GM18519 (cell line): ENCODE data around the gene FNBP1L.
"Not testable (repeated sequence)": the region's sequence is repeated elsewhere in the genome, so short reads cannot be mapped to it uniquely, and the experiment has no call there.

Experiments used
- ATAC-seq: cut with Tn5 transposase; IDR thresholded peaks from one replicate; pipeline ENCODE4 v1.9.1; 2021; ENCODE audit warnings: mild to moderate bottlenecking, moderate library complexity; ENCODE audit not compliant: unreplicated experiment, low FRiP score

The FNBP1L gene

DNA sequence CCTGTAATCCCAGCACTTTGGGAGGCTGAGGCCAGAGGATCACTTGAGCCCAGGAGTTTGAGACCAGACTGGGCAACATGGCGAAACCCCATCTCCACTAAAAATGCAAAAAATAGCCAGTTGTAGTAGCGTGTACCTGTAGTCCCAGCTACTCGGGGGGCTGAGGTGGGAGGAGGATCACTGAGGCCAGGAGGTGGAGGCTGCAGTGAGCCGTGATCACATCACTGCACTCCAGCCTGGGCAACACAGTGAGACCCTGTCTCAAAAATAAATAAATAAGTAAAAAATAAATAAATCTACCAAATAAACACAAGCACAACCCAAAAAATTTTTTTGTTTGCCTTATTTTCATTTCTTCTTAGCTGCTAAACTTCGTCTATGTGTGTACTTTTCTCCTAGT is 34.0 kb downstream of the FNBP1L start:
- ATAC-seq: not testable (repeated sequence)

DNA sequence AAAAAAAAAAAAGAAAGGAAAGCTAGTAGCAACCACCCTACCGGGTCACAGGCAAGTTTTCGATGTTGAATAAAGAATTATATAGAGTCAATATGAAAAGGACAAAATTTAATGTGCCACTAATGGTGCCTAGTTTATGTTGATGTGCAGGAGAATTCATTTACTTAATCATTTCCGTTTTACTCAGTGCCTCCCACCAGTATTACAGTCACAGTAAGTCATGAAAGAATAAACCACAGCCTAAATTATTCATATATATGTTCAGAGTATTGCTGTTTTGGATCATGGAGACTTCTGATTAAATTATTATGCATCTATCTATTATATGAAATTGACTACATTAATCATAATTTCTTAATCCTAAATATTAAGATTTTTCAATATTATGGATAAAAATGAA is 35.3 kb downstream of the FNBP1L start:
- ATAC-seq: no peak

DNA sequence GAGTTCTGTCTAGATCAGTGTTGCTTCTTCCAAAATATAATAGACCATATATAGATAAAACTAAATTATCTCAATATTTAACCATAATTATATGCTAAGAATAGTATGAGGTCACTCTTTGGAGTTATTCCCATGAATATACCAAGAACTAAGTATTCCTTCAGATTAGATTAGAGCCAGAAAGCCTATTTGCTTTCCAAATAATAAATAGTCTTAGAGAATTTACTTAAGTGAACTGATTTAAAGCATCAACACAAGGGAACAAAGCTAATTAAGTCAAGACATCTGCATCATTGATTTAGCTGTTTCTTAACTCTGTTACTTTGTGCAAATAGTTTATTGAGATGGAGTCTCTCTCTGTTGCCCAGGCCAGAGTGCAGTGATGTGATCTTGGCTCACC is 35.7 kb downstream of the FNBP1L start:
- no peak for ATAC-seq

DNA sequence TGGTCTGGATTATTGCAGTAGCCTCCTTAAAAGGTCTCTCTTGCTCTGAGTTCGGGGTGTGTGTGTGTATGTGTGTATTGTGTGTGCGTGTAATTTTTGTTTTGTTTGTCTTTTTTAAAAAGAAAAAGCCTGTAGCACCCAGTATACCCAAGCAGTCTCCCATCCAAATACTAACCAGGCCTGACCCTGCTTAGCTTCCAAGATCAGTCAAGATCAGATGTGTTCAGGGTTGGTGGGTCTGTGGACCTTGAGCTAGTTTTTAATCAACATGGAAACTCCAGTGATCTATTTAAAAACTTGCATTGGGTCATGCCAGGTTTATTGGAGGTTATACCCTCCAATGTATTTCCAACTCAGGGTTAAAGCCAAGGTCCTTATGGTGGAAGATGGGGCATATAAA is 40.3 kb downstream of the FNBP1L start:
- no peak for ATAC-seq

DNA sequence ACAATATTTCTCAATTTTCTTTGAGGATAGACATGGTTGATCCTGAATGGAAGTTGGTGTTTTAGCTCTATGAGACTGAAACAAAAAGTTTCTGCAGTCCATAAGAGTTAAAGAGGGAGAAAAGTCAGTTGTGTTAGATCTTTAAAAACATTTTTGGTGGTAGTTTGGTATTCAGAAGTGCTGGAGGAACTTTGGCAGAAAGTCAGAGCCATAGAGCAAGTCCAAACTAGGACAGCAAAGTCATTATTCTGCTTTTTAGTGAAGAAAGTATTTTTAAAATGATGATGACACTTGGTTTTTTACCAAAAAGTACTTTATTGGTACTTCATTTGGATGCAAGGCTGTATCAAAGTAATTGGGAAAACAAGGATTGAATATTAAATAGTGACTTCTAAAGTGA is 41.8 kb downstream of the FNBP1L start:
- ATAC-seq: no peak

DNA sequence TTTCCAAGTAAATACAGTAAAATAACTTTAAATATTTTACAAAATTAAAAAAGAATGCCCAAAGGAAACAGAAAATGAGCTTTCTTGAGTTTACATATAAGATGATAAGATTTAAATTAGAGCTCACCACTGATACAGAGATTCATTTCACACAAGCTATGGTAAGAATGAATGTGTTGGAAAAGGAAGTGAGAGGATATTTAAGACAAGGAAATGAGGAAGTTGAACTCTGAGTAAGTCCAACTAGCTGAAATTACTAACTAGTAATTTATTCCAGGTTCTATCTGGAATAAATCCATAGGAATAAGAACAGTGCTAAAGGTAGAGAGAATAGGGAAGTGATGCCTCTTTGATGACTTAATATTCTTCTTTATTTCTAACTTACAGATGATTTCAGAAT is 42.4 kb downstream of the FNBP1L start:
- no peak for ATAC-seq

DNA sequence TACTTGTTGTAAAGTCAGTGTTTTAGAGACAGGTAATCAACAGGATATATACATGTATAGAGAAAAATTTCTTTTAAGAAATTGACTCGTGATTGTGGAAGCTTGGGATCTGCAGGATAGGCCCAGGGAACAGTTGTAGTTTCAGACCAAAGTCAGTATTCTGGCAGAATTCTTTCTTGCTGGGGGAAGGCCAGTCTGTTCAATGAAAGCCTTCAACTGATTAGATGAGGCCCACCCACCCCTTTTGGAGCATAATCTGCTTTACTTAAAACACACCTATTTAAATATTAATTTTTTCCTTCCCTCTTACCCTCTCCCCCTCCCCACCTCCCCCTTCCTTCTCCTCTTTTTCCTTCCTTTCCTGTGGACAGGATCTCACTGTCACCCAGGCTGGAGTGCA is 48.0 kb downstream of the FNBP1L start:
- no peak for ATAC-seq

DNA sequence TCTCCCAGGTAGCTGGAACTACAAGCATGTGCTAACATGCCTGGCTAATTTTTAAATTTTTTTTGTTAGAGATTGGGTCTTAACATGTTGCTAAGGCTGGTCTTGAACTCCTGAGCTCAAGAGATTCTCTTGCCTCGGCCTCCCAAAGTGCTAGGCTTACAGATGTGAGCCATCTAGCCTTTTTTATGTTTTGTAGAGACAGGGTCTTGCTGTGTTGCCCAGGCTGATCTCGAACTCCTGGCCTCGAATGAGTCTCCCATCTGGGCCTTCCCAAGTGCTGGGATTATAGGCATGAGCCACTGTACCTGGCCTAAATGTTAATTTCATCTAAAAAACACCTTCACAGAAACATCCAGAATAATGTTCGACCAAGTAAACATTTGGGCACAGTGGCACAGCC is 48.6 kb downstream of the FNBP1L start:
- no peak for ATAC-seq

DNA sequence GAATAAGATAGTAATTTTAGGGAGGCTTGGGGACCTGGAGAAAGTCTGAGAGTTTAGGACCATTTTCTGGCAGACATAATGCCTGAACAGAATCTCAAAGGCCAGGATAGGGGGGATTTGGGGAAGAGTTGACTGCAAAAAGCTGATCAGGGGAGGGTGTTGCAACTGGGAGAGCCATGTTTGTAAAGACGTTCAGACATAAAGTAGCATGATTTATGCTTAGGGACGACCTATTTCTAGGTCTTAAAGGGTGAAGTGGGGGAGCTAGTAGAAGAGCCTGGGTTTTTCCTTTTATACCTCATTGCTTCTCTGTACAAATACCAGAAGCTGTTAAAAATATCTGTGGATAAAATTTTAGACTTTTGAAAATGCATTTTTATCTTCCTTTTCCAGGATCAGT is 51.2 kb downstream of the FNBP1L start:
- ATAC-seq: no peak

DNA sequence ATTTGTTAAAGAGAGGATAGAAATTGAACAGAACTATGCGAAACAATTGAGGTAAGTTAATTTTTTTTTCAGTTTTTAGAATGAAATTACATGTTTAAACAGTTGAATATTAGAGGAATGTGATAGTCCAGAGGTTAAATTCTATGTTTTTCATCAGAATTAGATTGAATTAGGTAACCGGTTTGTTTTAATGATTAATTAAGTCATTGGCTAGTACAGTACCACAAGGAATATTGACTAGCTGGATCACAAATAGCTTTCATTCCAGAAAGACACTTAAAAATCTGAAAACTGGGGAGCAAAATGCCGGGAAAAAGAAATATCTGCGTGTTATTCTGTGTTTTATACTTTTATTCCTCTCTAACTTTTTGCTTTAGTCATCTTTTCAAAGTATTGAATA is 51.6 kb downstream of the FNBP1L start:
- ATAC-seq: no peak

DNA sequence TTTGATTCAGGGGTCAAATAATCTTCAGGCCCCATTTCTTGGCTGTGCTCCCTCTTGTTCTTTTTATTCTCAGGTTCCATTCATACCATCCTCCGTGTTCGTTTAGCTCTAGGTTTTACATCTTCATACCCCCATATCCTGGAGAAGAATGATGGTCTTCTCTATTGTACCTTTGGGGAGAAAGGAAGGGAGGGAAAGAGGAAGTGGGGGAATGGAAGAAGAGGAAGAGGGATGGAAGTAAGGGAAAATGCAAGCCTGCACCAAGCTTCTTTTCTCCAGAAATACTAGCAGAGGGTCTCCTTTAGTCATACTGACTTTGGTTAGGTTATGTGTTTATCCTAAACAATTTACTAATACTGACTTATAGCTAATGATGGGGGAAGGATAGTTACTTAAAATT is 52.4 kb downstream of the FNBP1L start:
- ATAC-seq: no peak

DNA sequence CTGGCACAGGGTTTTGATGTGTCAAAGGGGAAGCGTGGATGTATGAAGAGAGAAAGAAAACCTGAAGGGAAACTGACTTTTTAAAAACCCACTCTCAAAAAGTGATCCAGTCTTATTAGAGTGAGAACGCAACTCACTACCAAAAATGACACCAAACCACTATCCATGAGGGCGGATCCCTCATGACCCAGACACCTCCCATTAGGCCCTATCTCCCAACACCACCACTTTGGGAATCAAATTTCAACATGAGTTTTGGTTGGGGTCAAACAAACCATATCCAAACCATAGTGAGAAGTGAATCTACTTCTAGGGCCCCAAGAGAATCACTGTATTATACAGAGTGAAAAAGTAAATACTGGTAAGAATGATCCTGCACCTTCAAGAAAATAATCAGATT is 53.5 kb downstream of the FNBP1L start:
- ATAC-seq: no peak

DNA sequence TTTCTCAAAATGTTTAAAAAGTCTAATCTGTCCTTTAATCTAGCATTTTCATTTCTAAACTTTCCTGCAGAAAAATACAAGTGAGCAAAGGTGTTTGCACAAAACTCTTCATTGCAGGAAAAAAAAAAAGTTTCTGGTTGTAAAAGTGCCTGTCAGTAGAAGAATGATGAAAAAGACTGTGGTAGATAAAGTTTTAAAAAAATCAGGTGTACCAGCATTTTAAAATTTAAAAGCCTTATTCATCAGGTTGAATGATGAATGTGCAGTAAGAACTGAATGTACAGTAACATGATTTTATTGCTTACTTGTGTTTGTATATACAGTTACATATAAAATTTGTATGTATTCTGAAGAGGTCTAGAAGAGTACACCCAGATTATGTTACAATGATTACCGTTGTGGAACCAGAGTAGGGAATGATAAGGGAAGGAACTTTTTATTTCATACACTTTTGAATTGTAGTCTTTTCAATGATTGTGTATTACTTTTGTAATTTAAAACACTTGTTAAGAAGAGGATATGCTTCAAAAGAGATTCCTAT is 54.0 kb downstream of the FNBP1L start:
- no peak for ATAC-seq

DNA sequence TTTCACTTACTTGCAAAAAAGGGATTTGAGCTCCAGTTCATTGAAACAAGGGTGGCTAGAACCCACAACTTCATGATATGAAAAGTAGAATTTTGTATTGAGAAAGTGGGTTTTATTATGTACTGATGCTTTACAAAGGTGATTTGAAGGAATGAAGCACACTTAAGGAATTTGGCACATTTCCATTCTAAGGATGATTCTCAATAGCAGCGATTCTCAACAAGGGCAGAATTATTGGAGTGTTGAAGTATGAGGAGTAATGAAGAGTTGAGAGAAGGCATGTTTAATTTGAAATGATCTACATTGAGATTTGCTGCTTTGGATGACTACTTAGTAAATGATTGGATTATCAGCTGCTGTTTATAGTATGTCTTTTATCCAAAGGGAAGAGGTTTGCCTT is 54.7 kb downstream of the FNBP1L start:
- ATAC-seq: no peak

DNA sequence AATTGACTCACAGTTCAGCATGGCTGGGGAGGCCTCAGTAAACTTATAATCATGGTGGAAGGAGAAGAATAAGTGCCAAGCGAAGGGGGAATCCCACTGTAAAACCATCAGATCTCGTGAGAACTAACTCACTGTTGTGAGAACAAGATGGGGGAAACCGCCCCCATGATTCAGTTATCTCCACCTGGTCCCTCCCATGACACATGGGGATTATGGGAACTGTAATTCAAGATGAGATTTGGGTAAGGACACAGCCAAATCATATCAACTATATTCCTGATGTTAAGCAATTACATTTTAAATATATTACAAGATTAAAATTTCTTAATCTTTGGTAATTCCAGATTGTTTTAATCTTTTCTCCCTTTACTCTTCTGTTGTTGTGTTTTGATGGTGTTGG is 55.2 kb downstream of the FNBP1L start:
- ATAC-seq: no peak

DNA sequence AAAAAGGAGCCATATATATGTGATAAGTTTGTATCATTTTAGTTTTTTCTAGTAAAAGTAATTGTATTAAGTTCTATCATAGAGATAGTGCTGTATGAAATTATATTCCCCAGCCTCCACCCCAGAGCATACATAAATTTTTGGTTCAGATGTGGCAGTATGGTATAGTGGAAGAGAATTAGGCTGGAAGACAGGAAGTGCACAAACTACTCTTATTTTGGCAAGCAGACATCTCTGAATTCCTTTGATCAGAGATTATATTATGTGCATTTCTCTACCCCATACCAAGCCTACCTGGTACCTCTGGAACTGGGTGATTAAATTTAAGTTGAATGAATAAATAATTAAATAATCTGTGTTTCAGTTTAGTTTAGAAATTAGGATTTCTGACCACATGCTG is 55.9 kb downstream of the FNBP1L start:
- no peak for ATAC-seq

DNA sequence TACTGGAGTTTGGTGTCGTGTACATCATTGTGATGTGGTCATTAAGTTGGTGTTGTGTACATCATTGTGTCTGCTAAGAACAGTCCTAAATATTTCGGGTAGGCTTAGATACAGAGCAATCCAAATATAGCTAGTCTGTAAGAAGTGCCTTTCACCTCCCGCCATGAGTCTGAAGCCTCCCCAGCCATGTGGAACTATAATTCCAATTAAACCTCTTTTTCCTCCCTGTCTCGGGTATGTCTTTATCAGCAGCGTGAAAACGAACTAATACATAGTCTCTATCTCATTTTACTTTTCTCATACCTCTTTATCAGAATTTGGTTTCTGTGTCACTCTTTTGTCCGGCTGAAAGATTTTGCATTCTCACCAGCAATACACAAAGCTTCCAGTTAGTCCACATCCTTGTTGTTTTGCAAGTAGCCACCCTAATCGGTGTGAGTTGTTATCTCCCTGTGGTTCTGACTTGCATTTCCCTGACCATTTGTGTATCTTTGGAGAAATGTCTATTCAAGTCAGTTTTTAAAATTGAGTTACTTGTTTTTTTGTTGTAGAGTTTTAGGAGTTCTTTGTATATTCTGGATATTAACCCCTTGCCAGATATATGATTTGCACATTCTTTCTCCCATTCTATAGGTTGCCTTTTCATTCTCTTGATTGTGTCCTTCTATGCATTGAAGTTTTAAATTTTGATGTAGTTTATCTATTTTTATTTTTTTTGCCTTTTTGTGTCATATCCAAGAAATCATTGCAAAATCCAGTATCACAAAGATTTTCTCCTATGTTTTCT is 56.5 kb downstream of the FNBP1L start:
- no peak for ATAC-seq

DNA sequence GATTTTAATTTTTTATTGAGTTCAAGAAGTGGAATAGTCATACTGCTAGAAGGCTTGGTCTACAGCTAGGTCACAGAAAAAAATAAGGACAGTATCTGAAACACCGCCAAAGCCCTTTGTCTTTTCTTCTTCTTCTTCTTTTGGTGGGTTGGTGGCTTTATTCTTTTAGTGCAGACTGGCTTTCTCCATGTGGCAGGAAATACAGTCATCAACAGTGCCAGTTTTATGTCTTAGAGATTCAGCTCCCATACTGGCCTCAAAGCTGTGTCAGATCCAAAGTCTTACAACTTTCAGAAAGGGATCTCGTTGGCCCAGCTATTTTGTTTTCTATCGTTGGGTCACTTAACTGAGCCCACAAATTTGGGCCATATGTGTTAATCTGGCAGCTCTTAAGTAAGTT is 58.2 kb downstream of the FNBP1L start:
- ATAC-seq: no peak

DNA sequence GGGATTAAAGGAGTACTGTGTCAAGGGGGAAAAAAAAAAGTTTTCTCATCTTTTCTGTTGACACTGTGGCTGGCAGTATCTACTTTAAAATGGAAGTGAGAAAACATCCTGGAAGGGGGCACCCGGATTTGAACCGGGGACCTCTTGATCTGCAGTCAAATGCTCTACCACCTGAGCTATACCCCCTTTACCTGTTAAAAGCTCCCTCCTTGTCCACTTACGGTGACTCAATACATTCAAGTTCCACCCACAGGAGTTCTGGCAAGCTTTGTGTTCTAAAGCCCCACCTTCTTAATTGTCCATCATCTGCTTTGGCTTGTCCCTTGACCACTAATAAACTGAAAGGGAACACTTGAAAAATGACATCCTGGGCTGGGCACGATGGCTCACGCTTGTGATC is 68.2 kb downstream of the FNBP1L start:
- no peak for ATAC-seq

DNA sequence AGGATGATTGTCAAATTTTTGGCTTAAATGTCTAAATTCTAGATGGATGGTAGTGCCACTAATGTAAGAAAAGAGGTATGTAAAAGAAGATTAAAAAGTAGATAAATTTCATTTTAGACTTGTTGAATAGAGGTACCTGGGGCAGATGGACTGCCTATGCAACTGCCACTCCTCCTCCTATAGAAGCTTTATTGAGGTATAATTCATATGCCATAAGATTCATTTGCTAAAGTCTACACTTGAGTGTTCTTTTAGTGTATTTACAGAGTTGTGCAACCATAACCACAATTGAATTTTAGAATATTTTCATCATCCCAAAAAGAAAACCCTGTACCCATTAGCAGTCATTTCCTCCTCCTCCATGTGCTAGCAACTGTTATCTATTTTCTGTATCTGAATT is 70.6 kb downstream of the FNBP1L start:
- no peak for ATAC-seq

DNA sequence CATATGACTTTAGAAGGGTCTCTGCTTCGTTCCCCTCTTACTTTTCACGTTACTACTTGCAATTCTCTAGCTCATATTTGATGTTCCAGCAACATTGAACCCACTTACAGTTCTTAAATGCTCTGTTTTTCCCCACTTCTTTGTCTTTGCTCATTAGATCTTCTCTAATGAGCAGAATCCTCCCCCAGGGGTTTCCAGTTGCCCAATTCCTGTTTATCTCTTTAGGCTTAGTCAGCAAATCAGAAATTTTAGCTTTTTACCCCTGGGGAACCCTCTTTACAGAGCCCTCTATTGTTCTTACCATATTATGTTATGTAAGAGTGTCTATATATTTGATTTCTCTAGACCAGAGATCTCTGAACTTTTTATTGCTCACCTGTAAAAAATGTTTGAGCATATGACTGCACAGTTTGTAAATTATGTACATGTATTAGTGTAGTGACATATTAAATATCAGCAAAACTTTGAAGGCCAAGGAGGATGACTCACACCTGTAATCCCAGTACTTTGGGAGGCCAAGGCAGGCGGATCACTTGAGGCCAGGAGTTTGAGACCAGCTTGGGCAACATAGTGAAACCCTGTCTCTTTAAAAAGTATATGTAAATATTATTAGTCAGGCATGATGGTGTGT is 71.4 kb downstream of the FNBP1L start:
- no peak for ATAC-seq

DNA sequence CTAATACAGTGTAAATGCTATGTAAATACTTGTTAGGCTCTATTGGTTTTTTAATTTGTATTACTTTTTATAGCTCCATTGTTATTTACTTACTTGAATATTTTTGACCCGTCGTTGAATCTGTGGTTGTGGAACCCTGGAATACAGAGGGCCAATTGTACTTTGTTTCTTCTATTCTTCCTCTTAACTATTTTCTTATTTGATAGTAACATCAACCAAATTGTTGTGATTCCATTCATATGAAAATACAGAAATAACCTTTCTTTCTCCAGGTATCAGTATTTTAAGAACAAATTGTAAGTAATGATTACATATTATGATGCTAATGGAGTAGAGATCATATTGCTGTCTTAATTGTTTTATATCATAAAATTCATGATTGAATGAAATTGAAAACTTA is 73.7 kb downstream of the FNBP1L start:
- no peak for ATAC-seq
